Panc1 (cell line): ENCODE data around the gene OR2V1. TPM values are rescaled to one million over a fixed set of nuclear protein-coding genes. Genes with fewer than 3 reads are reported as not detected.

ENCODE experiments used
- ATAC-seq: fragments of 200-7000 bp; cut with Tn5 transposase; 2 replicates; pipeline ENCODE4 v1.9.1; 2020; ENCODE audit warnings: mild to moderate bottlenecking, moderate library complexity
- BruUV-seq: library from RNA; stranded (reverse); fragments of 400-500 nt; replicated peaks from 2 replicates; lab custom pipeline; 2021; lab: Mats Ljungman, UMichigan
- CTCF ChIA-PET: fragments of 300-600 bp; sonication (Branson Sonifier 250); formaldehyde crosslinking; loops from one replicate; lab custom pipeline; 2022; ENCODE audit warnings: antibody characterized with exemption; lab: Charles Lee
- POLR2A ChIA-PET: fragments of 300-600 bp; sonication (Branson Sonifier 250); formaldehyde crosslinking; loops from one replicate; lab custom pipeline; 2022; ENCODE audit warnings: antibody characterized with exemption; lab: Charles Lee
- DNase-seq: peaks from one replicate; pipeline ENCODE4 v3.0.0-alpha.2; 2010; ENCODE audit warnings: low read depth, low spot score
- H3K27ac ChIP-seq: 2 replicates; pipeline ENCODE4 v1.5.1; 2011; ENCODE audit warnings: mild to moderate bottlenecking, low read length, inconsistent platforms
- H3K27me3 ChIP-seq: fragments of 200-500 bp; sonication (Bioruptor generic); 2 replicates; pipeline ENCODE4 v1.6.0; 2014; ENCODE audit warnings: low read length, inconsistent platforms; ENCODE audit not compliant: control insufficient read depth, insufficient read depth
- H3K36me3 ChIP-seq: fragments of 200-500 bp; sonication (Bioruptor generic); 2 replicates; pipeline ENCODE4 v1.5.1; 2014; ENCODE audit warnings: inconsistent platforms, mild to moderate bottlenecking, low read length, moderate library complexity; ENCODE audit not compliant: control insufficient read depth, insufficient read depth
- H3K4me1 ChIP-seq: 2 replicates; pipeline ENCODE4 v1.5.1; 2011; ENCODE audit warnings: inconsistent platforms, mild to moderate bottlenecking, low read length, moderate library complexity; ENCODE audit not compliant: control insufficient read depth, insufficient read depth
- H3K4me3 ChIP-seq, 2 experiments: 2 replicates each; pipeline ENCODE4 v1.5.1; 2011 to 2012; ENCODE audit warnings: low read depth in 2 of 2, low read length in 2 of 2, mild to moderate bottlenecking in 2 of 2, inconsistent platforms in 1 of 2, moderate library complexity in 1 of 2
- H3K9me3 ChIP-seq: fragments of 200-500 bp; sonication (Bioruptor generic); 2 replicates; pipeline ENCODE4 v1.5.1; 2014; ENCODE audit warnings: low read depth, mild to moderate bottlenecking, inconsistent platforms, low read length, moderate library complexity; ENCODE audit not compliant: control insufficient read depth, insufficient read depth
- POLR2AphosphoS5 ChIP-seq: IDR thresholded peaks from 2 replicates; pipeline ENCODE4 v1.6.1; 2012; ENCODE audit warnings: mild to moderate bottlenecking, low read depth, low read length, moderate library complexity
- SIN3A ChIP-seq: IDR thresholded peaks from 2 replicates; pipeline ENCODE4 v1.6.1; 2012; ENCODE audit warnings: low read depth, mild to moderate bottlenecking, low read length, moderate library complexity, borderline replicate concordance; ENCODE audit not compliant: insufficient read depth
- TCF7L2 ChIP-seq: IDR thresholded peaks from 2 replicates; pipeline ENCODE4 v1.6.1; 2011; ENCODE audit warnings: mild to moderate bottlenecking, low read depth, low read length, inconsistent platforms
- in situ Hi-C: cut with HindIII; loops from 2 replicates; pipeline ENCODE4 v1.10.0; 2016; ENCODE audit warnings: low sequenced_read_pairs, low pct_unique_long_range_greater_than_20kb
- intact Hi-C: fragments of 100-400 bp; cut with micrococcal nuclease; formaldehyde crosslinking; loops from one replicate; pipeline ENCODE4 v1.10.0; 2022; ENCODE audit not compliant: unreplicated experiment
- total RNA-seq: library from RNA; stranded (reverse); gene quantifications from one replicate; pipeline ENCODE4 v1.2.1, GENCODE V29; 2021; ENCODE audit not compliant: unreplicated experiment
- TF ChIP-seq, protein P1 (sequence below): fragments of 450-650 bp; IDR thresholded peaks from 2 replicates; pipeline ENCODE4 v1.5.1; 2017; ENCODE audit warnings: mild to moderate bottlenecking
- TF ChIP-seq, protein P2 (sequence below), 2 experiments: IDR thresholded peaks; 2 replicates each; pipeline ENCODE4 v1.6.1; 2011 to 2012; ENCODE audit warnings: low read depth in 2 of 2, control low read depth in 1 of 2, low read length in 1 of 2, mild to moderate bottlenecking in 1 of 2, moderate library complexity in 1 of 2; ENCODE audit not compliant: insufficient read depth in 1 of 2

The OR2V1 gene
- total RNA-seq, 1 experiment from 2014 or later = not detected

DNA sequence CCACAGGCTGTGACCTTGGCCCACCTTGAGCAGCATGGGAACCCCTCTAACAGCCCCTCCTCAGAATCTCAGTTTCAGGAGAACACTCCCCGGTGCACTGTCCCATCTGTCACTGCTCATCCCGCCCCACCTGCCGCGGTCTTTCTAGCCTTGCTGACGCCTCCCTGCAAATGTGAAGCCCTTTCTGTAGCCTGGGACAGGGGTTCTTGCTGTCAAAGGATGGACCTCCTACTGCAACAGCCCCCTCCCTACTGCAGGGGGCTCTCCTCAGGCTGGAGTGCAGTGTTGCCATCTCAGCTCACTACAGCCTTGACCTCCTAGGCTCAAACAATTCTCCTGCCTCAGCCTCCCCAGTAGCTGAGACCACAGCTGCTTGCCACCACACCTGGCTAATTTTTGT, 20.0 kb downstream of the OR2V1 start:
- no peak for TF ChIP-seq TCF7L2
- TF ChIP-seq SIN3A = no peak
- no peak for TF ChIP-seq POLR2AphosphoS5
- TF ChIP-seq, protein P1, sequence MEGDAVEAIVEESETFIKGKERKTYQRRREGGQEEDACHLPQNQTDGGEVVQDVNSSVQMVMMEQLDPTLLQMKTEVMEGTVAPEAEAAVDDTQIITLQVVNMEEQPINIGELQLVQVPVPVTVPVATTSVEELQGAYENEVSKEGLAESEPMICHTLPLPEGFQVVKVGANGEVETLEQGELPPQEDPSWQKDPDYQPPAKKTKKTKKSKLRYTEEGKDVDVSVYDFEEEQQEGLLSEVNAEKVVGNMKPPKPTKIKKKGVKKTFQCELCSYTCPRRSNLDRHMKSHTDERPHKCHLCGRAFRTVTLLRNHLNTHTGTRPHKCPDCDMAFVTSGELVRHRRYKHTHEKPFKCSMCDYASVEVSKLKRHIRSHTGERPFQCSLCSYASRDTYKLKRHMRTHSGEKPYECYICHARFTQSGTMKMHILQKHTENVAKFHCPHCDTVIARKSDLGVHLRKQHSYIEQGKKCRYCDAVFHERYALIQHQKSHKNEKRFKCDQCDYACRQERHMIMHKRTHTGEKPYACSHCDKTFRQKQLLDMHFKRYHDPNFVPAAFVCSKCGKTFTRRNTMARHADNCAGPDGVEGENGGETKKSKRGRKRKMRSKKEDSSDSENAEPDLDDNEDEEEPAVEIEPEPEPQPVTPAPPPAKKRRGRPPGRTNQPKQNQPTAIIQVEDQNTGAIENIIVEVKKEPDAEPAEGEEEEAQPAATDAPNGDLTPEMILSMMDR = no peak
- TF ChIP-seq, protein P2, sequence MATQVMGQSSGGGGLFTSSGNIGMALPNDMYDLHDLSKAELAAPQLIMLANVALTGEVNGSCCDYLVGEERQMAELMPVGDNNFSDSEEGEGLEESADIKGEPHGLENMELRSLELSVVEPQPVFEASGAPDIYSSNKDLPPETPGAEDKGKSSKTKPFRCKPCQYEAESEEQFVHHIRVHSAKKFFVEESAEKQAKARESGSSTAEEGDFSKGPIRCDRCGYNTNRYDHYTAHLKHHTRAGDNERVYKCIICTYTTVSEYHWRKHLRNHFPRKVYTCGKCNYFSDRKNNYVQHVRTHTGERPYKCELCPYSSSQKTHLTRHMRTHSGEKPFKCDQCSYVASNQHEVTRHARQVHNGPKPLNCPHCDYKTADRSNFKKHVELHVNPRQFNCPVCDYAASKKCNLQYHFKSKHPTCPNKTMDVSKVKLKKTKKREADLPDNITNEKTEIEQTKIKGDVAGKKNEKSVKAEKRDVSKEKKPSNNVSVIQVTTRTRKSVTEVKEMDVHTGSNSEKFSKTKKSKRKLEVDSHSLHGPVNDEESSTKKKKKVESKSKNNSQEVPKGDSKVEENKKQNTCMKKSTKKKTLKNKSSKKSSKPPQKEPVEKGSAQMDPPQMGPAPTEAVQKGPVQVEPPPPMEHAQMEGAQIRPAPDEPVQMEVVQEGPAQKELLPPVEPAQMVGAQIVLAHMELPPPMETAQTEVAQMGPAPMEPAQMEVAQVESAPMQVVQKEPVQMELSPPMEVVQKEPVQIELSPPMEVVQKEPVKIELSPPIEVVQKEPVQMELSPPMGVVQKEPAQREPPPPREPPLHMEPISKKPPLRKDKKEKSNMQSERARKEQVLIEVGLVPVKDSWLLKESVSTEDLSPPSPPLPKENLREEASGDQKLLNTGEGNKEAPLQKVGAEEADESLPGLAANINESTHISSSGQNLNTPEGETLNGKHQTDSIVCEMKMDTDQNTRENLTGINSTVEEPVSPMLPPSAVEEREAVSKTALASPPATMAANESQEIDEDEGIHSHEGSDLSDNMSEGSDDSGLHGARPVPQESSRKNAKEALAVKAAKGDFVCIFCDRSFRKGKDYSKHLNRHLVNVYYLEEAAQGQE (IDR thresholded peaks at IDR 0.05; ENCODE audit: insufficient read depth in 1 of 2, low read depth in 2 of 2, low read length in 1 of 2) = no peak
- Histone ChIP-seq H3K4me3 (no peak overlapping the region), H3K4me1 (peaks cover 18% of the 10 kb centered on the region), H3K27ac (peak overlapping the region; percentile 6; the same call in 1 of the 2 replicates), H3K36me3 (no peaks in the 10 kb centered on the region), H3K27me3 (no peaks in the 10 kb centered on the region), H3K9me3 (no peaks in the 10 kb centered on the region)
- in situ Hi-C loops (no loop called here), intact Hi-C loops (no loop called here)
- no peak for ATAC-seq
- CTCF ChIA-PET = interaction anchor here (0.6 kb wide), 1 partner anchor 504 kb away, joined by 10 read pairs; no protein-coding TSS in a partner anchor
- POLR2A ChIA-PET = no interaction called here
- no peak for DNase-seq
- BruUV-seq = no TSS peak

DNA sequence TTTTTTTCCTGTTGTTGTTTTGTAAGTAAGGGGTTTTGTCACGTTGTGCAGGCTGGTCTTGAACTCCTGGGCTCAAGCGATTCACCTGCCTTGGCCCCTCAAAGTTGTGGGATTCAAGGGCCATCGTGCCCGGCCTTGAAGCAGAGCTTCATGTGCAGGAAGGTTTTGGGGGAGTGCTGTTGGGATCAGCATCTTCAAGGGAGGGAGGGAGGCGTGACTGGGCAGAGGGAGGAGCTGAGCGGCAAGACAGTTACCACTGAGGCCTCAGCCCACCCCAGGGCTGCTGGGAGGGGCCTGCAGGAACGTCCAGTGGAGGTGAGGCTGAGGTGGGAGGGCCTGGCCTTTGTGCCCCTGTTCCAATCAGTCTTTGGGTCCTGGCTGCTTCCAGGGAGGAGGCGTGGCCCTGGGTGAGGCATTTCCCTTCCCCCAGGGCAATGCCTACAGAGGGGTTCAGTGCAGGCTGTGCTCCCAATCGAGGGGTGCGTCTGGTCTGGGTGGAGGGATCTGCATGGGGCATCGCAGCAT, 21.4 kb downstream of the OR2V1 start:
- in situ Hi-C loops (no loop called here), intact Hi-C loops (loop anchor here (10.0 kb wide), 1 partner anchor 45 kb away; no protein-coding TSS in a partner anchor)
- H3K4me3 ChIP-seq = no peak overlapping the region
- DNase-seq (no peak), ATAC-seq (no peak)
- no peaks in the 10 kb centered on the region for H3K27me3 ChIP-seq
- H3K9me3 ChIP-seq = no peaks in the 10 kb centered on the region
- no peak overlapping the region for H3K27ac ChIP-seq
- ChIA-PET CTCF (no interaction called here), POLR2A (no interaction called here)
- peaks cover 18% of the 10 kb centered on the region for H3K4me1 ChIP-seq
- BruUV-seq = no TSS peak
- no peak for TF ChIP-seq TCF7L2
- TF ChIP-seq SIN3A = no peak
- TF ChIP-seq, protein P2 (IDR thresholded peaks at IDR 0.05; ENCODE audit: insufficient read depth in 1 of 2, low read depth in 2 of 2, low read length in 1 of 2) = no peak
- TF ChIP-seq, protein P1 = no peak
- TF ChIP-seq POLR2AphosphoS5 = no peak
- no peaks in the 10 kb centered on the region for H3K36me3 ChIP-seq
